Measurements from ENCODE around the gene GABBR2. TPM values are rescaled to one million over a fixed set of nuclear protein-coding genes. Genes with fewer than 3 reads are reported as not detected.

The GABBR2 gene
- total and polyA plus RNA-seq, 12 donors, result 0.17 to 9.0 (median 3.7) TPM

GRCh38 chr9:98565152-98566135 lies 143.3 kb downstream of the GABBR2 start:
- TF ChIP-seq POLR2A (IDR thresholded peaks at IDR 0.05), result no peak
- TF ChIP-seq CTCF (IDR thresholded peaks at IDR 0.05), result no peak
- intact Hi-C loops (cut with DNase I), result no loop called here
- no peak for DNase-seq
- no peaks in the 10 kb centered on the region for H3K27me3 ChIP-seq
- H3K27ac ChIP-seq, result no peak overlapping the region
- H3K36me3 ChIP-seq (replicated peaks in 1 of 2), result no peaks in the 10 kb centered on the region
- H3K4me1 ChIP-seq (replicated peaks in 1 of 2), result no peaks in the 10 kb centered on the region
- no peak overlapping the region for H3K4me3 ChIP-seq
- H3K9me3 ChIP-seq (replicated peaks in 1 of 3), result no peaks in the 10 kb centered on the region
- WGBS, 4 donors, result 87 to 94% (median 92%) methylated on average over 4 to 15 of the region's 15 CpGs

GRCh38 chr9:98564714-98565113 lies 144.0 kb downstream of the GABBR2 start:
- intact Hi-C loops (cut with DNase I), result no loop called here
- H3K36me3 ChIP-seq (replicated peaks in 1 of 2), result no peaks in the 10 kb centered on the region
- no peak for DNase-seq
- no peak overlapping the region for H3K4me3 ChIP-seq
- H3K27me3 ChIP-seq, result no peaks in the 10 kb centered on the region
- WGBS, 4 donors, result 81 to 91% (median 86%) methylated on average over 4 of the region's 4 CpGs
- no peak for TF ChIP-seq CTCF (IDR thresholded peaks at IDR 0.05)
- no peaks in the 10 kb centered on the region for H3K9me3 ChIP-seq (replicated peaks in 1 of 3)
- H3K27ac ChIP-seq, result no peak overlapping the region
- H3K4me1 ChIP-seq (replicated peaks in 1 of 2), result no peaks in the 10 kb centered on the region

GRCh38 chr9:98563988-98564387 lies 144.7 kb downstream of the GABBR2 start:
- WGBS, 4 donors, result 86 to 93% (median 88%) methylated on average over 4 to 6 of the region's 6 CpGs
- Histone ChIP-seq H3K4me3 (no peak overlapping the region), H3K27ac (no peak overlapping the region), H3K9me3 (replicated peaks in 1 of 3) (no peaks in the 10 kb centered on the region), H3K36me3 (replicated peaks in 1 of 2) (no peaks in the 10 kb centered on the region), H3K27me3 (no peaks in the 10 kb centered on the region), H3K4me1 (replicated peaks in 1 of 2) (no peaks in the 10 kb centered on the region)
- DNase-seq, result no peak
- intact Hi-C loops (cut with DNase I), result no loop called here
- TF ChIP-seq POLR2A (IDR thresholded peaks at IDR 0.05), result no peak

- no peak for TF ChIP-seq CTCF (IDR thresholded peaks at IDR 0.05)
- TF ChIP-seq POLR2A (IDR thresholded peaks at IDR 0.05), result no peak
- DNase-seq, result no peak
- Histone ChIP-seq H3K36me3 (replicated peaks in 1 of 2) (no peaks in the 10 kb centered on the region), H3K27me3 (no peaks in the 10 kb centered on the region), H3K4me1 (replicated peaks in 1 of 2) (no peaks in the 10 kb centered on the region), H3K9me3 (replicated peaks in 1 of 3) (no peaks in the 10 kb centered on the region), H3K27ac (no peak overlapping the region), H3K4me3 (no peak overlapping the region)
- intact Hi-C loops (cut with DNase I), result no loop called here
- 79 to 84% (median 82%) methylated on average over 11 to 14 of the region's 14 CpGs for WGBS, 4 donors
Observed at GRCh38 chr9:98563212-98563907, 145.4 kb downstream of the GABBR2 start.

Measured in adrenal gland (tissue), 12 donors.